GM21528 (cell line): ENCODE data around the gene MID1.

ENCODE experiments used
- ATAC-seq: cut with Tn5 transposase; IDR thresholded peaks from one replicate; pipeline ENCODE4 v1.9.1; 2021; ENCODE audit warnings: mild to moderate bottlenecking, moderate library complexity; ENCODE audit not compliant: unreplicated experiment, low FRiP score

MID1 gene

DNA sequence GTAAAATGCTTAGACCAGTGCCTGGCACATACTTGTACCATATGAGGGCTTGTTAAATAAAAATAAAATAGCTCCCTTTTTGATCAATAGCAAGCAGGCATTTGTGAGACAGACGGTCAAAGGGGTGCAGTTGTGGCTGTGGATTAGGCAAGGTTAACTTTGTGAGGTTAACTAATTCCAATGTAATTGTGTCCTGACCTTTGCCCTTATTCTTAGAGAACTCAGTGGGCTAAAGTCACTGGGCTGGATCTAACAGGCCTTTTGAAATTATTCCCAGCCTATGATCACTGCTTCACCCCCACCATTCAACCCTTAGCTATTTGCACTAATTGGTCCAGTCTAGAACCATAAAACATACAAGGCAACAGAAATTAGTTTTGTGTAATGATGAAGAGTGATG is 166.4 kb downstream of the MID1 start:
- ATAC-seq, result no peak

DNA sequence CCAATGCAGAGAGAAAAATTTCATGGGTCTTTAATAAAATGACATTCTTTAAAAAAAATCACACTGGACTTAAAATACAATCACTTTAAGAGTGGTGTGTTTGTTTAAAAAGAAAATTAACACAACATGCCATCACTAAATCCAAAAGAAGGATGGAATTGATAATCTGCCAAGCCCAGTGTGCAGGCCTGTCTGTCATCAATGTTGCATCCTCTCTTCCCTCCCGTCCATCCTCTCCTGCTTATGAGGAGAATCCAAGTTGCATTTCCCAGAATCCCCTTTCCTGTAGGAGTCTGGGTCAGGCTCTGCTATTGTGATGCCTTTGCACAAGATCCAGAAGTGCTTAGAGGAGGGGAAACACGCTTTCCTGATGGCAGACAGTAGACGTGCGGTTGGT is 169.4 kb downstream of the MID1 start:
- ATAC-seq, result no peak

DNA sequence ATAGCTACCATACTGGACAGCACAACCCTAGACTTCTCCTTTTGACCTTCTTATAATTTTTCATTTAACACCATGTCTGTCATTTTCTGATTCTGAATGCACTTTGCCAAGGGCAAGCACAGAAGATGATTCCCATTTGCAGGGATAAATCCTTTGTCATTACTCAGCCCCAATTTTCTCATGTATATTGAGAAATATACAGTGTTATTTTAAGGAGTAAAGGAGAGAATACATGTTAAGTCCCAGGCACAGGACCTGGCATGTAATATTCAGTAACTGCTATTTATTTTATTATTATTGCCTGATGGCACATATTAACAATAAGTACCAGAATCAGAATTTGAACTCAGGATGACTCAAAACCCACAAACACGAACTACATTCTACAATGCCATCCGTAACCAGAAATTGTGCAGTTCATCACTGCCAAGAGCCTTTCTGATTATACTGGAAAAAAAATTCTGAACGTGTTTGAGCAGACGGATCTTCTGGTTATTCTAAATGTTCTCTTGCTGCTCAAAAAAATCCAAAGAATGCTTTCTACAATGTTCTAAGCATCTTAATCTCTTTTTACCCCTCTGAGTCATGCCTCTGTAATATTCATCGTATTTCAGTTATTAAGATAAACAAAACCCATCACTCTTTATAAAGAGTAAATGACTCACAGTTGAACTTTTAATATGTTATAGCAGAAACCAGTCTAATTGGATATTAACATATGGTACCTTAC is 170.0 kb downstream of the MID1 start:
- ATAC-seq, result no peak

DNA sequence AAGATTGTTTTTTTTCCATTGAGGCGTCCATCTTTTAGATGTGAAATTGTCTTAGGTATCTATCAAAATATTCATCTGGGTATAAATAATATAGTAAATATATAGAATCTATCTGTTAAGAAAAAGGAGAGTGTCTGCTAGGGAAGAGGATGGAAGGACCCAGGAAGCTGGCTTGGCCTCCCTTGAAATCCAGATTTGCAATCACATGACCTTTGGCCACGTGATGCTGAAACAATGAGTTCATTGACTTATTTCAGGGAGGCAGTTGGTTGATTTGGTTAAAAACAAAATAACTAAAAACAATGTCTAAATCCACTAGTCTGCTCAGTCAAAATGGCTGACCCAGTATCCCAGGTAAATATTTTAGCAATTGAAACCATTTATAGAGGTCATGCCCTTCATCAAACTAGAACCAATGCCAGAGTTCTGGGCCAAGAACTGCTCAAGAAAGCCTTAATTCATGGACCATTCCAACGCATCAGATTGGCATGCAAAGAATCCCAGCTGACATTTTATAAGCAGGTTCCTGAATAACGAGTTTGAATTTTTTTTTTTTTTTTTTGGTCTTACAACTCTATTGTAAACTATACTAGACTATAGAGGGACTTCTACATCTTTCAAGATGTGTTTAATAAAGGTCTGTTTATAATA is 172.7 kb downstream of the MID1 start:
- ATAC-seq, result no peak

DNA sequence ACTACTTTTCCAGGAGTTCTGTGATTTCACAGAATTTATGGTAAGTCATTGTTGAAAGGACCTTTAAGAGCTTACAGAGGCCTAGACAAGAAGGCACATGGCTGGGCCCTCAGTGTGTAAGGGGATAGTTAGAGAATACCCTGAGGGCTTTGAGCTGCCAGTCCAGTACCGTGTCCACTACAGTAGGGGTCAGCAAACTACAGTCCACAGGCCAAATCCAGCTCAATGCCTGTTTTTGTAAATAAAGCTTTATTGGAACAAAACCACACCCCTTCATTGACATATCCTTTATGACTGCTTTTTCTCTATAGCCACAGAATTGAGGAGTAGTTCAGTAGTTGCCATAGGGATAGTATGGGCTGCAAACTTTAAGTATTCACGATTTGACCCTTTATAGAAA is 176.2 kb downstream of the MID1 start:
- no peak for ATAC-seq

DNA sequence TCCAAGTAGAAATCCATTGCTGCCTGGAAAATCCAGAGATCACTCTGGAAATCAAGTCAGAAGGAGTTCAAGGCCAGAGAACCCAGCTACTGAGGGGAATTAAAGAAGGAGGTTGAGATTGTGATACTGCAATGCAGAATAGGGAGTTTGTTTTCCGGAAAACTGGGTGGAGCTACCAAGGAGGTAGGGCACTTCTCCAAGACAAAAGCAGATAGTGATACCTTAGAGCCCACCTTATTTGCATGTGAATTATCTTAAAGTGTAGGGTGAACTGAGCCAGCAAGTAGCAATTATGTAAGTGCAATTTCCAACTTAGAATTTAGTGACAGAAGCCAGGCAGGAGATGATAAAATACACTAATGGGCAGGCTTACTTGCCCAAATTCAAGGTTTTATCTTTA is 178.9 kb downstream of the MID1 start:
- ATAC-seq, result no peak

DNA sequence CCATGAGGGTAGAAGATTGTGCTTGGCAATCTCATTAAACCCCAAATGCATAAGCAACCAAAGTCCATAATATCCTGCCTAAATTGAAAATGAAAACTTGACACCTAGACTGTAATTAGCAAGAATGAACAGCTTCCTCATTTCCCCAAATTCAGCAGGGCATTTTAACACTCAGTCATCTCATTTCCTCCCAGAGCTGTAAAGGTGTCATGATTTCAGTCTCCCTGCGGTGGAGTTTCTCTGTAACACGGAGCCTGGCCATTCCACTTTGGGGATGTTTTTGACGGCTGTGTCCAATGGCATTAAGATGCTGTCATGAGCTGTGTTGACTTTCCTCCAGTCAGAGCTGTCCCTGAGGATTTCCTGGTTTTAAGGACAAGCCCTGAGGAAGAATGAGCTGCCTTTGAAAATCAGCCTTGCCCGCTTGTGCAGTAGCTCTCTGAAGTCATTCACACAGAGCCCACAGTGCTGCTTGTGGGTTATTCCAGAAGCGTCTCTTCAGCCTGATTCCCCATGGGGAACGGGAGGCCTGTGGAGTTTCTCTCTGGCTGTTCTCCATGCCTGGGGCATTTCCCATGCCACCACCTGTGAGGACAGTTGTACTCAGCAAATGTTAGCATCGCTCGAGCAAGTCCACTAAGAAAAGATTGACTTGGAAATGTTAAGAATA is 187.0 kb downstream of the MID1 start:
- no peak for ATAC-seq

DNA sequence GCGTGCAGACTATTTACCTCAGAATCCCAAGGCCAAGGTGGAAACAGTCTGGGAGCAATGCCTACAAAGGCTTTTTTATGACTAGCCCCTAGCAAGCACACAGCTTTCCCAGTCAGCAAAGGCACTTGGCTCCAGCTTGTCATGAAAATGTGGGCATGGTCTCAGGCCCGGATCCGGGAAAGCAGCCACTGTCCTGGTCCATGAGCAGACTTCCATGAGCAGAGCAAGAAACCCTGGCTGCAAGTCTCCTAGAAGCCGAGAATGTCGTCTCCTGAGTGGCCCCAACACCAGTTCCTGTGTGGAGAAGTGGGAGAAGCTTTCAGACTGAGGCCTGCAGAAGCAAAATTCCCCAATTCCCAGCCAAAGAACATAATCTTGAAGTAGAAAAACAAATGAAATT is 190.5 kb downstream of the MID1 start:
- no peak for ATAC-seq

DNA sequence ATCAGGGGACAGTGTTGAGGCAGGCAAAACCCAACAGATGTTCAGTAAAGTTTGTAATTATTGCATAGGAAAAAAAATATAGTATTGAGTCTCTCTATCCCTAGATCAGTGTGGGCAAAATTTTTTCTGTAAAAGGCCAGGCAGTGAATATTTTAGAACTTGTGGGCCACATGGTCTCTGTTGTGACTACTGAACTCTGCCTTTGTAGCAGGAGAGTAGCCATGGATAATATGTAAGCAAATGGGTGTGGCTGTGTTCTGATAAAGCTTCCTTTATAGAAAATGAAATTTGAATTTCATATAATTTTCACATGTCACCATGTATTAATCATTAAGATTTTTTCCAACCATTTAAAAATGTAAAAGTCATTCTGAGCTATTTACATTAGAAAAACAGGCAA is 193.1 kb downstream of the MID1 start:
- no peak for ATAC-seq

DNA sequence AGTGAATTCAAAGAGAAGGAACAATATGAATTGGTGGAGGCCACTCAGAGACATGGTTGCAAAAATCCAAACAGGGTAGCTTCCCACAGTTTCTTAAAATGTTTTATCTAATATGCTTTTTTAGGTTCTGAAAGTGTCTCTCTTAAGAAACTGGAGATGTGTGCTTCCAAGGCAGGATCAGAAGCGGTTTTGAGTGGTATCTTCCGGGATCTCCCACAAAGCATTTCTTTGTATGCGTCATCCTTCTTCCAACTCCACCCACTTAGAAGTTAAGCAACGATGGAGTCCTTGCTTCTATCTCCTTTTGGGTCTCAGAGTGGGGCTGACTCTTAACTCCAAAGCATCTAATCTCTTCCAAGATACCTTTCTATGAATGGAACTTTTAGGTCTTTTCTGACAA is 196.7 kb downstream of the MID1 start:
- ATAC-seq, result no peak

DNA sequence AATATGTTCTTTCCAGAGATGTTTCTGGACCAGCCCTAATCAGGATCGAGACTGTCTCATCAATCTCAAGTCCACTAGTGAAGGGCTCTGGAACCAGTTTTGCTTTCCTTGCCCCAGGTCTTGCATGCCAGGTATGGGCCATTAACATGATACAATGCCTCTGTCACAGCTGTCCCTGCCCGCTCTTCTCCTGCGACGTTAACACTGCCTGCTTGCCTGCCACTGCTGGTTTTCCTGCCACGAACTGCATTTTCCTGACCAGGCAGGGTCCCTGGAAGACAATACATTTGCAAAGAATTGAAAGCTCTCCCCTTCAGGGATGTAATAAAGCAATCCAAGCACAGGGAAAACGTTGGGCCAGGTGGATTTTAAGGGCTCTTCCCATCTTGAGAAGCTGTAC is 200.3 kb downstream of the MID1 start:
- ATAC-seq, result no peak

DNA sequence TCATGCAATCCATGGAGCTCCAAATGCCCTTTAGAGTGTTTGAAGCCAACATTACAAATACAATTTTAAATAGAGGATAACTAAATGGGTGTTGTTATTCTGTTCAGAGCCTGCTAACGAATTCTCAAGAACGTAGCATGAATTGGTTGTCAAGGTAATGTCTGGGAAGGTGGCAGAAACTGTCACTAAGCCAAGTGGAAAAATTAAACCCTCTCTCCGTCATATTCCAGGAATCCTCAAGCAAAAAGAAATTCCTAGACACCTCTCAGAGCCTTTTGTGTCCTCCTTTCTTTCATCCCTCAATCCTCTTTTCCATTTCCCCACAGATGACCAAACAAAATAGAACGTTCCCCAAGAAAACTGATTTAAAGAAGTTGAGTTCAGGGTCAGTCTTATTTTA is 204.0 kb downstream of the MID1 start:
- no peak for ATAC-seq

DNA sequence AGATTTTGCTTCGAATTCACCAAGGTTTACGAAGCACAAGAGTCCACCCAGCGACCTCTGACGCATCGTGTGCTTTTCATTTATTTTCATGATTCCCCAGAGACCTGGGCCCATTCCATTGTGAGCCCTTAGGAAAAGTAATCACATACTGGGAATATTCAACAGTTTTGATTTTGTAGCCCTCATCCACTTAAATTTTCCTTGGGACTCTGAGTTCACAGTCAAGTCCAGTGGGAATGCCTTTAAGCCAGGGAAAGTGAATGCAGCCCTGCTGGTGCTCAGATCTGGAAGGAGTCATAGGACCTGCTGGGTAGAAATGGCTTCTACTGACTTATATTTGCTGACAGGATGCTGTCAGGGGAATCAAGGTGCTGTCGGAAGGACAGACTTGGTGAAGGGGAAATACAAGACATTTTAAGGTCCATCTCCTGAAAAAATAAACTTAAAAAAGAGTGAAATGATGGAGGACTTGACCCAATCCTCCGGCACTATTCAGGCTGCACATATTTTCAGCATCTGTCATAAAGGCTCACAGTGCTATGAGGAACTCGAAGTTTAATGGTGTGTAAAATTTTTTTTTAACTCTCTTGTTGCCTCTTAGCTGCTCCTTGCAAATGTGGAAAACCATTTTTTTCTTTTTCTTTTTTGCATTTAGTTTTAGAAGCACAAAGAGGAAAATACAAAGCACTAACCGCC is 204.9 kb downstream of the MID1 start:
- ATAC-seq, result no peak

DNA sequence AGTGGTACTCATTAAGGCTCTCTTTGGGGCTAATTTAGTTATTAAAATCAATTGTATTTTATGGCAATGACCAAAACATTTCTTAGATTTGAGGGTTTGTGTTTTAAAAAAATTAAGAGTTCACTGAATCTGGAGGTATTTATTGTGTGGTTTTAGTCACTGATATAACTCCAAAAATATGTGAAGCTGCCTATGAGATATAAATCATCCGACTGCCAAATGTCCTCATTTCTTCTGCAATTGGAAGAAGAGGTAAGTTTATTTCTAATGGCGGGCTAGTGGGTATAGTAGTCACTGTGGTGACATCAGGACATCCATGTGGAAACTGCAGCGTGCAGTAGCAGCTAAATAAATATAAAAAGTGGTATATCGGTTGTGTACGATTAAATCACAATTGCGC is 205.5 kb downstream of the MID1 start:
- no peak for ATAC-seq

DNA sequence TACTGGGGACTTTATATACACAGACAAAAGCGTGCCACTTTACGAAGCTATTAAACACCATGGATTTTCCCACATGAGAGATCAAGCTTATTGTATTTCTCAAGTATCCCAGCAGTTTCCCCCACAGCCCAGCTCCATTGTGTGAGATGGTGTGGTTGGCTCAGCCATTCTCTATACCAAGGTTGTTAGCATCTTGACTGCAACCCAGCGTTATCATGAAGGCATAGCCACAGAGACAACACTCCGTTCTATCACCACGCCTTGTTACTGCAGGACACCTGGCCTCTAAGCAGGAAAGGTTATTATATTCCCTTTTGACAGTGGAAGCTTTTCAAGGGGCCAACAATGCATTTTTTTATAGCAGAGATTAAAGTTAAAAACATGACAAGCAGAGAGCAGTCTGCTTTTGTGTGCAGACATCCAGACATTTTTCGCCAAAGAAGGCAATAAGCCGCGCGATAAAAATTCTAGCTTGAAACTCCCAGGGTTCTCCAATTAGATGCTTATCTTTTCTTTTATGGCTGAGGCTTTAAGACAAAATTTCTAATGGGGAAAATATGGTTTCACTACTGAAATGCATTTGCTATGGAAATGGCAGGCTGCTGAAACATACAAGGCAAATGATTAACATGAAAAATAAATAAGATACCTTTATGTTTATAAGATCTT is 206.1 kb downstream of the MID1 start:
- no peak for ATAC-seq

DNA sequence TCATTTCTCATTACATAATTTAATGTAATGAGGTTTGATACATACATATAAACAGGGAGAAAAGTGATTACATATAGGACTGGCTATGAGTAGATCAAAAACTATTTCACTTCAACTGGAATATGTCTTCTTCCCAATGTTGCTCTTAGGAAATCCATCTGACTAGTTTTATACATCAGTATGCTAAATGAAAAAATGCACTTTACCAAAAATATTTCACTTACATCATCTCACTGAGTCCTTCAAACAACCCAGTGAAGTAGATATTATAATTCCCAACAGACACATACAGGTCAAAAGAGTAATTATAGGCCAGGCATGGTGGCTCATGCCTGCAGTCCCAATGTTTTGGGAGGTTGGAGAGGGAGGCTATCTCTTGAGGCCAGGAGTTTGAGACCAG is 215.9 kb downstream of the MID1 start:
- ATAC-seq, result no peak

DNA sequence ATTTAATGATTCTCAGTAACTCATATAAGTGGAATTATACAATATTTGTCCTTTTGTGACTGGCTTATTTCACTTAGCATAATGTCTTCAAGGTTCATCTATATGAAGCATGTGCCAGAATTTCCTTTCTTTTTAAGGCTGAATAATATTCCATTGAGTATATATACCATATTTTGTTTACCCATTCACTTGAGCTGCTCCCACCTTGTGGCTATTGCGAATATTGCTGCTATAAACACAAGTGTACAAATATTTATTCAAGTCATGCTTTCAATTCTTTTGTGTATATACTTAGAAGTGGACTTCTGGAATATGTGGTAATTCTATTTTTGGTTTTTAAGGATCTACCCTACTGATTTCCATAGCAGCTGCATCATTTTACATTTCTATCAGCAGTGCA is 219.1 kb downstream of the MID1 start:
- ATAC-seq, result no peak

DNA sequence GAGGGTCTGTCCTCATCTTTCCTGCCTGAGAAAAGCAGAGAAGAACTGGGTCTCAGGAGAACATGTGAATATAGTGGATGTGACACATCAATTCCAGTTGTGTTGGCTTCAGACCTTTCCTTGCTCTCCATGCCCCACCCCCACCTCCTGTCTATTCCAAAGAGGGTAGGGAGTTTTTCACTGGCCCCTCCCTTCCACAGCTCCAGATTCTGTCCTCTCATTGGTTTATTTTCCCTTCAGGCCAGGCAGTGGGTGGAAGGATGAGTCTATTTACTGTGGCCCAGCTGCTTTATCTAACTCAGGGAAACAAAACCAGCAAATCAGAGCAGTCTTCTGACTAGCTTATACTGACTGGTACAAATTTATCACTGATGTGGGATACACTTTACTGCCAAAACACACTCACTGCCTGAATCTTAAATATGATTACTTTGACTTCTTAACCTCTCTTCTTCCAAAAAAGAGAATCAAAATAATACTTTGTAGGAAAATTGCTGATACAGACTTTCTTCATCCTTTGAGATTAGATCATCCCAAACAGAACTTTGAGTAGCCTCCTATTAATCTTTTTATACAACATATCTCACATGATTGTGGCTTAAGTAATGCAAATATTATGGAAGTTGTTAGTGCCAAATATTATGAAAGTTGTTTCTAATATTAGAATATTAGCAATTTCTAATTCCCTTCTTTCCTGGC is 221.2 kb downstream of the MID1 start:
- no peak for ATAC-seq

DNA sequence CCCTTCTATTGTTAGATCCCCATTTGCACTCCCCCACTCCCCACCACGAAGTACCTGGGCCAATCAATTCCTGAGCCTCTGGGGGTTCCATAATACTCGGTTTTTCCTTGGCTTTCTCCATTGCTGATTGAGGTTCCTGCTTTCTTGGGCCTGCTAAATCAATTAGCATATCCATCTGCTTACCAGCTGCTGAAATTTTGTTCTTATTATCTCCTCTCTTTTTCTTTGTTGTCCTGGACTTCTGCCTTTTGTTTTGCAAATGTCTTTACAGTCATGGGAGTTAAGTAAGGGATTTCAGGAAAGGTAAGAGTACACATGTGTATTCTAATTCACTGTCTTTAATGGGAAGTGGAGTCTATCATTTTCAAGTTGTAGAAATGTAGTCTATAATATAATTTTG is 222.2 kb downstream of the MID1 start:
- no peak for ATAC-seq

DNA sequence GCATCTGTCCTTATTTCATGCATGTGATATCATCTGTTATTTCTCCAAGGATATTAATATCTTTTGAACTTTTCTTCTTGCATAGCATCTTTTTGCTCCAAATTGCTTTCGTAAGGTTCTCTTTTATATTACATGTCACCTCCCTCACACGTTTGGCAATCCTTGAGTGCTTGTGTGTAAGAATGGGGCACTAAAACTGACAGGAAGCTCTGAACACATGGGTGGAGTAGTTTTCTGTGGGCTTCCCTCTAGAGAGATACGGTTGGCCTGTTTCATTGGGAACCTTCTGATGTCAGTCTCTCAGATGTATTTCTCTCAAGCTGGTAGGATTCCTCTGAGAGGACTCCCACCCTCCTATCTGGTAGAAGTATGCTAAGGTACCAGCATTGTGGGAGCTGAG is 223.0 kb downstream of the MID1 start:
- no peak for ATAC-seq
